HepG2 (cell line): ENCODE data around the gene ZNF446. TPM values are rescaled to one million over a fixed set of nuclear protein-coding genes. Genes with fewer than 3 reads are reported as not detected.

Experiments used
- HOXA7 ChIP-seq: sonication (generic); formaldehyde crosslinking; IDR thresholded peaks from 2 replicates; pipeline ENCODE4 v1.8.1; 2022; ENCODE audit warnings: mild to moderate bottlenecking, missing genetic modification reagents, moderate library complexity
- KAT8 ChIP-seq: IDR thresholded peaks from 2 replicates; pipeline ENCODE4 v1.6.1; 2016; ENCODE audit warnings: missing genetic modification reagents, missing compliant biosample characterization
- RFX5 ChIP-seq: IDR thresholded peaks from 2 replicates; pipeline ENCODE4 v1.6.1; 2011; ENCODE audit warnings: low read depth, low read length, improper control_type of control experiment
- TAF15 ChIP-seq: fragments of 200-400 bp; formaldehyde crosslinking; IDR thresholded peaks from one replicate; pipeline ENCODE4 v1.6.1; 2018; ENCODE audit warnings: mild to moderate bottlenecking, low read depth, low read length; ENCODE audit not compliant: poor library complexity, severe bottlenecking
- polyA plus RNA-seq, 8 experiments: library from polyadenylated mRNA; depleted of rRNA in 3 of 8; stranded (reverse) in 7 of 8; unstranded in 1 of 8; fragments of >200 nt; fragmentation: Illumina TruSeq in 4 of 8; extraction: Trizol in 4 of 8; gene quantifications; 2 replicates each; pipeline versions ENCODE4 v1.2.1 to v1.2.3, GENCODE V29; 2011 to 2016; ENCODE audit warnings: low read depth in 4 of 8, missing spikeins in 1 of 8, mixed read lengths in 1 of 8; ENCODE audit not compliant: insufficient read depth in 1 of 8
- total RNA-seq, 5 experiments: library from RNA; depleted of rRNA; stranded (reverse); fragments of >200 nt; fragmentation: Illumina TruSeq; extraction: Trizol; gene quantifications; 2 replicates each; pipeline ENCODE4 v1.2.3, GENCODE V29; 2016; ENCODE audit warnings: low read depth in 1 of 5
- TF ChIP-seq, protein P1 (sequence below): conservative IDR thresholded peaks from 2 replicates; pipeline ENCODE4 v1.6.1; 2018; ENCODE audit warnings: missing genetic modification reagents
- TF ChIP-seq, protein P2 (sequence below): sonication (generic); formaldehyde crosslinking; IDR thresholded peaks from 2 replicates; pipeline ENCODE4 v1.4.0; 2020; ENCODE audit warnings: missing genetic modification reagents
- TF ChIP-seq, protein P3 (sequence below): sonication (generic); formaldehyde crosslinking; IDR thresholded peaks from 2 replicates; pipeline ENCODE4 v1.4.0; 2020; ENCODE audit warnings: mild to moderate bottlenecking, missing genetic modification reagents, borderline replicate concordance
- TF ChIP-seq, protein P4 (sequence below), 2 experiments: sonication (generic) in 1 of 2; formaldehyde crosslinking in 1 of 2; IDR thresholded peaks; 2 replicates each; pipeline versions ENCODE4 v1.6.1 to v1.9.0; 2014 to 2022; ENCODE audit warnings: antibody characterized with exemption in 1 of 2, borderline replicate concordance in 1 of 2, inconsistent platforms in 1 of 2, low read depth in 1 of 2, missing genetic modification reagents in 1 of 2

Gene ZNF446
- total and polyA plus RNA-seq, 2 of the 13 experiments (the other 11 are each of a cell fraction or from before 2014, with no cell fraction given), result 3.0 to 3.6 TPM

DNA sequence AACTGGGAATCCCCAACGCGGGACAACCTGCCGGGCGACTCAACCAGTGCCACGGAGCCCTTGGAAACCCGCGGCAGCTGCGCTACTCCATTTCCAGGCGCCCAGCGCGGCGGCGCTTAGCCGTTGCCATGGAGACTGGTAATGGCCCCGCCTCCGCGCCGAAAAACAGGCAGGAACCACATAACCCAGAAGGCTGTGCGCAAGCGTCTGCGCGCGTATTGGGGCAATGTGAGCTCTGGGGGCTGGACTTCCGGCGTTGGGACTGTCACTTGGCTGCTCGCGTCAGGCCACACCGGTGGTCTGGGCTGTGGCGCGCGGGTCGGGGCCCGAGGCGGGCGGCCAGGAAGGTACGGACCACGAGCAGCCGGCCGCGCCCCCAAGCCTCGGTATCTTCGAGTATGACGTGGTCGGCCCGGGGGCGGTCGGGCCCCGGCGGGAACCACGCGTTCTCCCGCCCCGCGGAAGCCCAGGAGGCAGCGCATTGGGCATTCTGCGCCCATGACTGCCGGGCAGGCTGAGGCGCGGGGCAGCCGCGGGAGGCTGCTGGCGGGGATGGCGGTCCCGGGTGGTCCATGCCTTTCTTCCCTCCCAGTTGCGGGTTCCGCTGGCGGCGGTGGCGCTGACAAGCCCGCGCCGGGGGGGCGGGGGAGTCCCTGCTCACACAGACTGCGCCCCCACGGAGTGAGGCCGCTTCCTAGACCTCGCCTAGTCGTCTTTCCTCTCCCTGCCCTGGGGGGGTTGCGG lies 24.6 kb upstream of the ZNF446 start, which contains the start of gene ZNF324B (continued):
- TF ChIP-seq TAF15 (peak; percentile 50), RFX5 (peak; percentile 64), KAT8 (peak; percentile 58), HOXA7 (CRISPR knock-in tag) (no peak)
- TF ChIP-seq, protein P1, sequence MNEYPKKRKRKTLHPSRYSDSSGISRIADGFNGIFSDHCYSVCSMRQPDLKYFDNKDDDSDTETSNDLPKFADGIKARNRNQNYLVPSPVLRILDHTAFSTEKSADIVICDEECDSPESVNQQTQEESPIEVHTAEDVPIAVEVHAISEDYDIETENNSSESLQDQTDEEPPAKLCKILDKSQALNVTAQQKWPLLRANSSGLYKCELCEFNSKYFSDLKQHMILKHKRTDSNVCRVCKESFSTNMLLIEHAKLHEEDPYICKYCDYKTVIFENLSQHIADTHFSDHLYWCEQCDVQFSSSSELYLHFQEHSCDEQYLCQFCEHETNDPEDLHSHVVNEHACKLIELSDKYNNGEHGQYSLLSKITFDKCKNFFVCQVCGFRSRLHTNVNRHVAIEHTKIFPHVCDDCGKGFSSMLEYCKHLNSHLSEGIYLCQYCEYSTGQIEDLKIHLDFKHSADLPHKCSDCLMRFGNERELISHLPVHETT (CRISPR knock-in tag), result no peak
- TF ChIP-seq, protein P2, sequence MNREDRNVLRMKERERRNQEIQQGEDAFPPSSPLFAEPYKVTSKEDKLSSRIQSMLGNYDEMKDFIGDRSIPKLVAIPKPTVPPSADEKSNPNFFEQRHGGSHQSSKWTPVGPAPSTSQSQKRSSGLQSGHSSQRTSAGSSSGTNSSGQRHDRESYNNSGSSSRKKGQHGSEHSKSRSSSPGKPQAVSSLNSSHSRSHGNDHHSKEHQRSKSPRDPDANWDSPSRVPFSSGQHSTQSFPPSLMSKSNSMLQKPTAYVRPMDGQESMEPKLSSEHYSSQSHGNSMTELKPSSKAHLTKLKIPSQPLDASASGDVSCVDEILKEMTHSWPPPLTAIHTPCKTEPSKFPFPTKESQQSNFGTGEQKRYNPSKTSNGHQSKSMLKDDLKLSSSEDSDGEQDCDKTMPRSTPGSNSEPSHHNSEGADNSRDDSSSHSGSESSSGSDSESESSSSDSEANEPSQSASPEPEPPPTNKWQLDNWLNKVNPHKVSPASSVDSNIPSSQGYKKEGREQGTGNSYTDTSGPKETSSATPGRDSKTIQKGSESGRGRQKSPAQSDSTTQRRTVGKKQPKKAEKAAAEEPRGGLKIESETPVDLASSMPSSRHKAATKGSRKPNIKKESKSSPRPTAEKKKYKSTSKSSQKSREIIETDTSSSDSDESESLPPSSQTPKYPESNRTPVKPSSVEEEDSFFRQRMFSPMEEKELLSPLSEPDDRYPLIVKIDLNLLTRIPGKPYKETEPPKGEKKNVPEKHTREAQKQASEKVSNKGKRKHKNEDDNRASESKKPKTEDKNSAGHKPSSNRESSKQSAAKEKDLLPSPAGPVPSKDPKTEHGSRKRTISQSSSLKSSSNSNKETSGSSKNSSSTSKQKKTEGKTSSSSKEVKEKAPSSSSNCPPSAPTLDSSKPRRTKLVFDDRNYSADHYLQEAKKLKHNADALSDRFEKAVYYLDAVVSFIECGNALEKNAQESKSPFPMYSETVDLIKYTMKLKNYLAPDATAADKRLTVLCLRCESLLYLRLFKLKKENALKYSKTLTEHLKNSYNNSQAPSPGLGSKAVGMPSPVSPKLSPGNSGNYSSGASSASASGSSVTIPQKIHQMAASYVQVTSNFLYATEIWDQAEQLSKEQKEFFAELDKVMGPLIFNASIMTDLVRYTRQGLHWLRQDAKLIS (CRISPR knock-in tag), result no peak
- TF ChIP-seq, protein P3, sequence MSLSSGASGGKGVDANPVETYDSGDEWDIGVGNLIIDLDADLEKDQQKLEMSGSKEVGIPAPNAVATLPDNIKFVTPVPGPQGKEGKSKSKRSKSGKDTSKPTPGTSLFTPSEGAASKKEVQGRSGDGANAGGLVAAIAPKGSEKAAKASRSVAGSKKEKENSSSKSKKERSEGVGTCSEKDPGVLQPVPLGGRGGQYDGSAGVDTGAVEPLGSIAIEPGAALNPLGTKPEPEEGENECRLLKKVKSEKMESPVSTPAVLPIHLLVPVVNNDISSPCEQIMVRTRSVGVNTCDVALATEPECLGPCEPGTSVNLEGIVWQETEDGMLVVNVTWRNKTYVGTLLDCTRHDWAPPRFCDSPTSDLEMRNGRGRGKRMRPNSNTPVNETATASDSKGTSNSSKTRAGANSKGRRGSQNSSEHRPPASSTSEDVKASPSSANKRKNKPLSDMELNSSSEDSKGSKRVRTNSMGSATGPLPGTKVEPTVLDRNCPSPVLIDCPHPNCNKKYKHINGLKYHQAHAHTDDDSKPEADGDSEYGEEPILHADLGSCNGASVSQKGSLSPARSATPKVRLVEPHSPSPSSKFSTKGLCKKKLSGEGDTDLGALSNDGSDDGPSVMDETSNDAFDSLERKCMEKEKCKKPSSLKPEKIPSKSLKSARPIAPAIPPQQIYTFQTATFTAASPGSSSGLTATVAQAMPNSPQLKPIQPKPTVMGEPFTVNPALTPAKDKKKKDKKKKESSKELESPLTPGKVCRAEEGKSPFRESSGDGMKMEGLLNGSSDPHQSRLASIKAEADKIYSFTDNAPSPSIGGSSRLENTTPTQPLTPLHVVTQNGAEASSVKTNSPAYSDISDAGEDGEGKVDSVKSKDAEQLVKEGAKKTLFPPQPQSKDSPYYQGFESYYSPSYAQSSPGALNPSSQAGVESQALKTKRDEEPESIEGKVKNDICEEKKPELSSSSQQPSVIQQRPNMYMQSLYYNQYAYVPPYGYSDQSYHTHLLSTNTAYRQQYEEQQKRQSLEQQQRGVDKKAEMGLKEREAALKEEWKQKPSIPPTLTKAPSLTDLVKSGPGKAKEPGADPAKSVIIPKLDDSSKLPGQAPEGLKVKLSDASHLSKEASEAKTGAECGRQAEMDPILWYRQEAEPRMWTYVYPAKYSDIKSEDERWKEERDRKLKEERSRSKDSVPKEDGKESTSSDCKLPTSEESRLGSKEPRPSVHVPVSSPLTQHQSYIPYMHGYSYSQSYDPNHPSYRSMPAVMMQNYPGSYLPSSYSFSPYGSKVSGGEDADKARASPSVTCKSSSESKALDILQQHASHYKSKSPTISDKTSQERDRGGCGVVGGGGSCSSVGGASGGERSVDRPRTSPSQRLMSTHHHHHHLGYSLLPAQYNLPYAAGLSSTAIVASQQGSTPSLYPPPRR (CRISPR knock-in tag), result no peak
- TF ChIP-seq, protein P4, sequence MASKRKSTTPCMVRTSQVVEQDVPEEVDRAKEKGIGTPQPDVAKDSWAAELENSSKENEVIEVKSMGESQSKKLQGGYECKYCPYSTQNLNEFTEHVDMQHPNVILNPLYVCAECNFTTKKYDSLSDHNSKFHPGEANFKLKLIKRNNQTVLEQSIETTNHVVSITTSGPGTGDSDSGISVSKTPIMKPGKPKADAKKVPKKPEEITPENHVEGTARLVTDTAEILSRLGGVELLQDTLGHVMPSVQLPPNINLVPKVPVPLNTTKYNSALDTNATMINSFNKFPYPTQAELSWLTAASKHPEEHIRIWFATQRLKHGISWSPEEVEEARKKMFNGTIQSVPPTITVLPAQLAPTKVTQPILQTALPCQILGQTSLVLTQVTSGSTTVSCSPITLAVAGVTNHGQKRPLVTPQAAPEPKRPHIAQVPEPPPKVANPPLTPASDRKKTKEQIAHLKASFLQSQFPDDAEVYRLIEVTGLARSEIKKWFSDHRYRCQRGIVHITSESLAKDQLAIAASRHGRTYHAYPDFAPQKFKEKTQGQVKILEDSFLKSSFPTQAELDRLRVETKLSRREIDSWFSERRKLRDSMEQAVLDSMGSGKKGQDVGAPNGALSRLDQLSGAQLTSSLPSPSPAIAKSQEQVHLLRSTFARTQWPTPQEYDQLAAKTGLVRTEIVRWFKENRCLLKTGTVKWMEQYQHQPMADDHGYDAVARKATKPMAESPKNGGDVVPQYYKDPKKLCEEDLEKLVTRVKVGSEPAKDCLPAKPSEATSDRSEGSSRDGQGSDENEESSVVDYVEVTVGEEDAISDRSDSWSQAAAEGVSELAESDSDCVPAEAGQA (IDR thresholded peaks at IDR 0.05; ENCODE audit: low read depth), result no peak
- TF ChIP-seq, protein P4 (CRISPR knock-in tag; IDR thresholded peaks at IDR 0.05; ENCODE audit: borderline replicate concordance), result no peak
